OCI-LY3 (cell line): Measurements from ENCODE around the gene SBK2.

Experiments
- H2AFZ ChIP-seq: fragments of 200-600, 300-600 bp; shearing (Covaris generic); 2 replicates; pipeline ENCODE4 v1.6.0; 2014; ENCODE audit warnings: antibody characterized with exemption, low read depth, low read length
- H3K27ac ChIP-seq: fragments of 200-600, 300-600 bp; sonication (generic); 2 replicates; pipeline ENCODE4 v1.5.1; 2014; ENCODE audit warnings: mild to moderate bottlenecking, low read length, moderate library complexity, mixed read lengths
- H3K27me3 ChIP-seq: fragments of 200-600, 300-600 bp; sonication (generic); 2 replicates; pipeline ENCODE4 v1.6.1; 2014; ENCODE audit warnings: low read depth, low read length, mixed read lengths
- H3K36me3 ChIP-seq: fragments of 200-600, 300-600 bp; sonication (generic); replicated peaks from 2 replicates; pipeline ENCODE3; 2014; ENCODE audit warnings: low read depth, low read length, mixed read lengths
- H3K4me1 ChIP-seq: fragments of 300-600, 200-600 bp; sonication (generic); 2 replicates; pipeline ENCODE4 v1.6.1; 2014; ENCODE audit warnings: low read length, mixed read lengths
- H3K4me2 ChIP-seq: fragments of 200-600, 300-600 bp; sonication (generic); 2 replicates; pipeline ENCODE4 v1.6.1; 2014; ENCODE audit warnings: low read length, mixed read lengths
- H3K4me3 ChIP-seq: fragments of 300-600, 200-600 bp; sonication (generic); 2 replicates; pipeline ENCODE4 v1.5.1; 2014; ENCODE audit warnings: antibody characterized with exemption, mild to moderate bottlenecking, low read length, moderate library complexity
- H3K79me2 ChIP-seq: fragments of 300-600, 200-600 bp; shearing (Covaris generic); 2 replicates; pipeline ENCODE4 v1.6.1; 2014; ENCODE audit warnings: mild to moderate bottlenecking, low read length, mixed read lengths
- H3K9ac ChIP-seq: fragments of 300-600, 200-600 bp; shearing (Covaris generic); 2 replicates; pipeline ENCODE4 v1.6.0; 2014; ENCODE audit warnings: mild to moderate bottlenecking, low read length, moderate library complexity
- H3K9me3 ChIP-seq: fragments of 200-600, 300-600 bp; shearing (Covaris generic); 2 replicates; pipeline ENCODE4 v1.6.1; 2014; ENCODE audit warnings: low read length, mixed read lengths; ENCODE audit not compliant: insufficient read depth
- H4K20me1 ChIP-seq: fragments of 200-600, 300-600 bp; sonication (generic); 2 replicates; pipeline ENCODE4 v1.6.1; 2016; ENCODE audit warnings: low read length, mixed read lengths; ENCODE audit not compliant: insufficient read depth
- EZH2phosphoT487 ChIP-seq: fragments of 200-600 bp; shearing (Covaris generic); IDR thresholded peaks from 2 replicates; pipeline ENCODE4 v1.6.1; 2018; ENCODE audit warnings: antibody characterized with exemption, mixed run types, low read depth
- TF ChIP-seq, protein P1 (sequence below): fragments of 200-600, 300-600 bp; sonication (generic); IDR thresholded peaks from 2 replicates; pipeline ENCODE4 v1.5.1; 2014; ENCODE audit warnings: antibody characterized with exemption, low read length, low read depth

Gene SBK2

DNA sequence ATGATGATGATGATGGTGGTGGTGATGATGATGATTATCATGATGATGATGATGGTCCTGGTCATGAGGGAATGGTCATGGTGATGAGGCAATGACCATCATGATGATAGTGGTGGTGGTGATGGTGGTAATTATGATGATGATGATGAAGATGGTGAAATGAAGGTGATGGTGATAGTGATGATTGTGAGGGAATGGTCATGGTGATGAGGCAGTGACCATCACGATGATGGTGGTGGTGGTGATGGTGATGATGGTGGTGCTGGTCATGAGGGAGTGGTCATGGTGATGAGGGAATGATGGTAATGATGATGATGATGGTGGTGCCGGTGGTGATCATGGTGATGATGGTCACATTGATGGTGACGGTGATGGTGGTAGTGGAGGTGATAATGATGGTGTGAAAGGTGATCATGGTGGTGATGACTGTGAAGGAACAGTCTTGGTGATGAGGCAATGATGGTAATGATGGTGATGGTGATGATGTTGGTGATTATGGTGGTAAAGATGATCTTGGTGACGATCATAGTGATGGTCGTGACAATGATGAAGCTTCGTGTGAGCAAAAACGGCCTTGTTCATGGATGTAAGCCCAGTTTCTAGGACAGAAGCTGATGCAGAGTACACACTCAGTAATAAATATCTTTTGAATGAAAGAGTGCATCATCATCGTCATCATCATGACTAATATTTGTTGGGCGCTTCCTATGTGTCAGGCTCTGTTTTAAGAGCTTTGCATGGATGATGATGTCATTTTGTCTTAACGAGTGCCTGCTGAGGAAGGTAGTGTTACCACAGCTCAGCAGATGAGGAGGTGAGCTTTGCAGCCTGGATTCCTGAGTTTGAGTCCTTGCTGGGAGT lies 17.3 kb downstream of the SBK2 start:
- H3K9me3 ChIP-seq: no peaks in the 10 kb centered on the region
- no peak overlapping the region for H2AFZ ChIP-seq
- H3K27ac ChIP-seq: no peak overlapping the region
- no peaks in the 10 kb centered on the region for H3K36me3 ChIP-seq
- H3K27me3 ChIP-seq: peaks cover 3% of the 10 kb centered on the region; the same call in 1 of the 2 replicates
- no peak overlapping the region for H3K4me3 ChIP-seq
- H3K79me2 ChIP-seq: no peaks in the 10 kb centered on the region
- no peak for TF ChIP-seq EZH2phosphoT487
- TF ChIP-seq, protein P1, sequence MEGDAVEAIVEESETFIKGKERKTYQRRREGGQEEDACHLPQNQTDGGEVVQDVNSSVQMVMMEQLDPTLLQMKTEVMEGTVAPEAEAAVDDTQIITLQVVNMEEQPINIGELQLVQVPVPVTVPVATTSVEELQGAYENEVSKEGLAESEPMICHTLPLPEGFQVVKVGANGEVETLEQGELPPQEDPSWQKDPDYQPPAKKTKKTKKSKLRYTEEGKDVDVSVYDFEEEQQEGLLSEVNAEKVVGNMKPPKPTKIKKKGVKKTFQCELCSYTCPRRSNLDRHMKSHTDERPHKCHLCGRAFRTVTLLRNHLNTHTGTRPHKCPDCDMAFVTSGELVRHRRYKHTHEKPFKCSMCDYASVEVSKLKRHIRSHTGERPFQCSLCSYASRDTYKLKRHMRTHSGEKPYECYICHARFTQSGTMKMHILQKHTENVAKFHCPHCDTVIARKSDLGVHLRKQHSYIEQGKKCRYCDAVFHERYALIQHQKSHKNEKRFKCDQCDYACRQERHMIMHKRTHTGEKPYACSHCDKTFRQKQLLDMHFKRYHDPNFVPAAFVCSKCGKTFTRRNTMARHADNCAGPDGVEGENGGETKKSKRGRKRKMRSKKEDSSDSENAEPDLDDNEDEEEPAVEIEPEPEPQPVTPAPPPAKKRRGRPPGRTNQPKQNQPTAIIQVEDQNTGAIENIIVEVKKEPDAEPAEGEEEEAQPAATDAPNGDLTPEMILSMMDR: no peak
- no peaks in the 10 kb centered on the region for H4K20me1 ChIP-seq
- H3K4me1 ChIP-seq: peaks cover 4% of the 10 kb centered on the region
- H3K4me2 ChIP-seq: no peak overlapping the region
- H3K9ac ChIP-seq: no peak overlapping the region

DNA sequence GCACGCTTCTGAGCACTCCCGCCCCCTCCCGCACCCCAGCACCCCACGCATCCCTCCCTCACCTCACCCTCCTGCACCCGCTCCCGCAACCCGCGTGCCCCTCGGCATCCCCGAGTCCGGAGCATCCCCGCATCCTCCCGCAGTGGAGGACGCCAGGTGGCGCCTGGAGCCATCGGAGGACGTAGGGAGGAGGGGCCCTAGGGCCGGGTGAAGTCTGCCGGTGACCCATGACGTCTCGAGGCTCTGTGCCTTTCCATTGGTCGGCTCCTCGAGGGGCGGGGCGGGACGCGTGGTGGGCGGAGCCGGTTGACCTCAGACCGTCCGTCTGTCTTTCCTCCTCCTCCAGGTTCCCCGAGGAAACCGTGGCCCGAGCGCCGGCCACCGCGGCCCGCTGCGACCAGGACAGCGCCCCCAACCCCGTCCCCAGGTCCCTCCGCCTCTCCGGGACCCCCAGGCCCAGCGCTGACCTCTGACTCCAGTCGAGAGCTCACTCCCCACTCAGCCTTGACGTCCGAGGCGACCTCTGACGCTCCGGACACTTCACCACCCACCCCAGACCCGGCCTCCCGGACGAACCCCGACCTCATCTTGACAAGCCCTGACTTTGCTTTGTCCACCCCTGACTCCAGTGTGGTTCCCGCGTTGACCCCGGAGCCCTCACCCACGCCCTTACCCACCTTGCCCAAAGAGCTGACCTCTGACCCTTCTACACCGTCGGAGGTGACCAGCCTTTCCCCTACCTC lies 19.9 kb downstream of the SBK2 start:
- Histone ChIP-seq H3K4me1 (peaks cover 4% of the 10 kb centered on the region), H2AFZ (peak overlapping the region; percentile 44; the same call in 1 of the 2 replicates), H3K9ac (peak overlapping the region; percentile 29; the same call in 1 of the 2 replicates)

DNA sequence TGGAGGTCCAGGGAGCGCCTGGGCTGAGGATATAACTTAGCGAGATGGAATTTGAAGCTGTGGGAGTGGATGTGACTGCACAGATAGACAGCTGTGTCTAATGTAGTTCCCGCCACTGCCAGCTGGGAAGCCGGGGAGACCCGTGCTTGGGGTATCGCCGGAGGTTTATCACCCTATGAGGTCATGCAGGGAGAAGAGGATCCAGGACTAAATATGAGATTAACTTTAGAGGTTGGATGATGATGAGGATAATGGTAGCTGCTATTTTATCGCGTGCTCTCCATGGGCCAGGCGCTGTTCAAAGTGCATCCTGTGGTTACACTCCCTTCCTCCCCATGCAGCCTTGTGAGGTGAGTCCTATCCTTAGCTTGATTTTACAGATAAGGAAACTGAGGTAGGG lies 28.8 kb downstream of the SBK2 start:
- Histone ChIP-seq H4K20me1 (no peaks in the 10 kb centered on the region), H2AFZ (no peak overlapping the region), H3K4me2 (no peak overlapping the region), H3K4me1 (peaks cover 6% of the 10 kb centered on the region), H3K36me3 (peaks cover 2% of the 10 kb centered on the region), H3K9ac (no peak overlapping the region), H3K9me3 (0 out of 2 replicates have a peak, but pooled peaks cover 4% of the 10 kb centered on the region), H3K4me3 (no peak overlapping the region), H3K27ac (no peak overlapping the region), H3K27me3 (peaks cover 19% of the 10 kb centered on the region), H3K79me2 (no peaks in the 10 kb centered on the region)
- TF ChIP-seq, protein P1: no peak

More for the DNA sequence above, 19.9 kb downstream of the SBK2 start:
- no peak for TF ChIP-seq EZH2phosphoT487
- TF ChIP-seq, protein P1: peak; percentile 94
- Histone ChIP-seq H3K27me3 (peaks cover 8% of the 10 kb centered on the region; the same call in 1 of the 2 replicates), H3K36me3 (no peaks in the 10 kb centered on the region), H3K9me3 (no peaks in the 10 kb centered on the region), H3K27ac (no peak overlapping the region), H3K4me3 (peak overlapping the region; percentile 72), H3K4me2 (peak overlapping the region; percentile 70), H3K79me2 (no peaks in the 10 kb centered on the region), H4K20me1 (no peaks in the 10 kb centered on the region)

DNA sequence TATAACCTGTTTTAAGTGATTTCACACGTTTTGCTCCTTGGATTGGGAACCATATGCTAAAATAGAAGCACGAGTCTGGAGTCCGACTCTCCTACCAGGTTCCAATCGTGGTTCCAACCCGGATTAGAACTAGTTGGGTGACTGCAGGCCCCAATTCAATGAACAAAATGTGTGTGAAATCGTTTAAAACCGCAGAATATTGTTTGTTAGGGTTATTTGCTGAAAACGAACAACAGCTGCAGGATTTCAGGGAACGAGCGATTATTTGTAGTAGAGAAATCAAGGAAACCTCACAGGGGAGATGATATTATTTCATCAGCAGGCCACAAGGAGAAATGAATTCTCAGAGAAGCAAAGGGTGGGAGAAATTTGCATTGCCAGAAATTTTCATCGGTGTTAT lies 32.0 kb downstream of the SBK2 start:
- H3K4me3 ChIP-seq: no peak overlapping the region
- H3K4me1 ChIP-seq: peaks cover 6% of the 10 kb centered on the region
- H2AFZ ChIP-seq: no peak overlapping the region
- no peaks in the 10 kb centered on the region for H4K20me1 ChIP-seq
- H3K4me2 ChIP-seq: no peak overlapping the region
- no peak overlapping the region for H3K27ac ChIP-seq
- H3K27me3 ChIP-seq: peaks cover 11% of the 10 kb centered on the region; the same call in 1 of the 2 replicates
- no peaks in the 10 kb centered on the region for H3K79me2 ChIP-seq
- peaks cover 2% of the 10 kb centered on the region for H3K36me3 ChIP-seq
- H3K9me3 ChIP-seq: 0 out of 2 replicates have a peak, but pooled peaks cover 4% of the 10 kb centered on the region
- no peak overlapping the region for H3K9ac ChIP-seq
- TF ChIP-seq, protein P1: no peak
- no peak for TF ChIP-seq EZH2phosphoT487
